Body of pancreas (tissue), 4 donors: ENCODE data around the gene MAP3K9. TPM values are rescaled to one million over a fixed set of nuclear protein-coding genes. Genes with fewer than 3 reads are reported as not detected.
A peak's percentile ranks its signal among the peaks of the same experiment; 100 is the strongest.

Experiments
- ATAC-seq: fragments of 150-250 bp; one replicate; pipeline ENCODE4 v1.9.1; 2016
- DNase-seq, 4 donors: peaks; one replicate each; pipeline ENCODE4 v3.0.0-alpha.2; 2019
- H3K27ac ChIP-seq, 4 donors: fragments of 200-600 bp; sonication (generic); 1 replicate in 3 of 4; 2 replicates in 1 of 4; pipeline versions ENCODE4 v1.5.1 to v1.6.1; 2016 to 2019; ENCODE audit warnings: mild to moderate bottlenecking in 1 of 4, mixed read lengths in 1 of 4, moderate library complexity in 1 of 4
- H3K27me3 ChIP-seq, 2 donors: fragments of 200-600 bp; sonication (generic); one replicate each; pipeline ENCODE4 v1.6.0; 2016; ENCODE audit warnings: mild to moderate bottlenecking in 1 of 2
- H3K36me3 ChIP-seq, 2 donors: fragments of 200-600 bp; sonication (generic); replicated peaks in 1 of 2; 2 replicates each; pipeline ENCODE4 v1.5.1; 2016; ENCODE audit warnings: low read depth in 2 of 2; ENCODE audit not compliant: insufficient read depth in 1 of 2
- H3K4me1 ChIP-seq: fragments of 200-600 bp; sonication (generic); one replicate; pipeline ENCODE4 v1.6.0; 2016
- H3K4me3 ChIP-seq, 2 donors: fragments of 200-600 bp; sonication (generic); 1 replicate in 1 of 2; 2 replicates in 1 of 2; pipeline ENCODE4 v1.5.1; 2016 to 2019
- H3K9me3 ChIP-seq, 3 donors: fragments of 200-600 bp; sonication (generic); 1 replicate in 2 of 3; 2 replicates in 1 of 3; pipeline ENCODE4 v1.5.1; 2016
- POLR2A ChIP-seq, 3 donors: fragments of 450-650 bp; IDR thresholded peaks; one replicate each; pipeline ENCODE4 v1.6.1; 2016; ENCODE audit warnings: antibody characterized with exemption in 3 of 3, mild to moderate bottlenecking in 2 of 3
- WGBS, 2 donors: methylation state at CpG; one replicate each; pipeline ENCODE4 v1.1.5; 2017; 5-methylcytosine and 5-hydroxymethylcytosine counted together
- intact Hi-C: fragments of 100-400 bp; cut with DNase I; formaldehyde crosslinking; loops from one replicate; pipeline ENCODE4 v1.15.1; 2023
- total RNA-seq, 2 donors: library from RNA; depleted of rRNA; stranded (reverse); fragments of >200 nt; gene quantifications; one replicate each; pipeline ENCODE4 v1.1.0, GENCODE V29; 2016
- TF ChIP-seq, protein P1 (sequence below), 7 experiments: fragments of 450-650 bp in 4 of 7; fragments of 200-600 bp in 3 of 7; sonication (generic) in 3 of 7; IDR thresholded peaks; one replicate each; pipeline ENCODE4 v1.5.1; 2016 to 2019; ENCODE audit warnings: antibody characterized with exemption in 7 of 7

Gene MAP3K9
- total RNA-seq, 2 donors from 2014 or later, result 5.4 to 10.9 TPM

DNA sequence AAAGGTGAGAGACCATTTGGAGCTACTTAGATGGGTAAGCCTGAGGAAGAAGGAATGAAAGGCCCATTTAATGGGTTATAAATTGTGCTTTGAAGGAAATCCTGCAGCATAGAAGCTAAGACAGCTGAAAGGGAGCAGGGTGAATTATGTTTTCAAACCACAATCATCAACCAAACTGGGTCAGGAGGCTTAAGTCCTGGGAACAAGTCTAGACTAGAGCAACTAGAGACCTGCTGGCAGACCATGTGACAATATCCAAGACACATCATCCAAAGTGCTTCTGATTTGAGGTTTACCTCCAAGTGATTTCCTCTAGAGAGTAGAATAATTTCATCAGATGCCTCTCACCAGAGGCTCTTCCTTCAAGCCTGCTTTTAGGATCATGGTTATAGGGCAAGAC is 53.7 kb downstream of the MAP3K9 start:
- no peak overlapping the region for H3K4me3 ChIP-seq

DNA sequence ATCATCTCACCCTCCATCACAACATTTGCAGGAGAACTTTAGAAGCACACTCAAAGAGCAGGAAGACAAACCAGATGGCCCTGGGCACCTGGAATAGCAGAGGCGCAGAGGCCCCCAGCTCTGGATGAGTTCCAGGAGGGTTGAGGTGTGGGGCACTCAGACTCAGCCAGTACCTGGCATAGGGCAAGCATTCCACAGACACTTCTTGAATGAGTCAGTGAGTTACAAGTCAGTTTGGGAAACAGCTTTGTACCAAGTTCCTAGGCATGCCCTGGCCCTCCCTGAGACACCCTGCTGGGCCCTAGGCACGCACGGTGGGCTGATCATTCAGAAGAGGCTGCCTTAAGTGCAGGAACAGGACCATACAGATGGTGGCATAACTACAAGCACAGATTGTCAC is 54.3 kb downstream of the MAP3K9 start:
- peak overlapping the region; percentile 41 to 78 (median 68) for H3K27ac ChIP-seq
- intact Hi-C loops, result no loop called here
- WGBS, 2 donors, result 55 to 69% methylated on average over 3 of the region's 3 CpGs

More for the DNA sequence above, 53.7 kb downstream of the MAP3K9 start:
- H3K4me1 ChIP-seq, result peaks cover 40% of the 10 kb centered on the region
- no peaks in the 10 kb centered on the region for H3K36me3 ChIP-seq
- H3K27ac ChIP-seq, result peak overlapping the region; percentile 41 to 78 (median 68)
- no peaks in the 10 kb centered on the region for H3K9me3 ChIP-seq
- ATAC-seq (no peak), DNase-seq (no peak)
- intact Hi-C loops, result no loop called here
- TF ChIP-seq, protein P1, sequence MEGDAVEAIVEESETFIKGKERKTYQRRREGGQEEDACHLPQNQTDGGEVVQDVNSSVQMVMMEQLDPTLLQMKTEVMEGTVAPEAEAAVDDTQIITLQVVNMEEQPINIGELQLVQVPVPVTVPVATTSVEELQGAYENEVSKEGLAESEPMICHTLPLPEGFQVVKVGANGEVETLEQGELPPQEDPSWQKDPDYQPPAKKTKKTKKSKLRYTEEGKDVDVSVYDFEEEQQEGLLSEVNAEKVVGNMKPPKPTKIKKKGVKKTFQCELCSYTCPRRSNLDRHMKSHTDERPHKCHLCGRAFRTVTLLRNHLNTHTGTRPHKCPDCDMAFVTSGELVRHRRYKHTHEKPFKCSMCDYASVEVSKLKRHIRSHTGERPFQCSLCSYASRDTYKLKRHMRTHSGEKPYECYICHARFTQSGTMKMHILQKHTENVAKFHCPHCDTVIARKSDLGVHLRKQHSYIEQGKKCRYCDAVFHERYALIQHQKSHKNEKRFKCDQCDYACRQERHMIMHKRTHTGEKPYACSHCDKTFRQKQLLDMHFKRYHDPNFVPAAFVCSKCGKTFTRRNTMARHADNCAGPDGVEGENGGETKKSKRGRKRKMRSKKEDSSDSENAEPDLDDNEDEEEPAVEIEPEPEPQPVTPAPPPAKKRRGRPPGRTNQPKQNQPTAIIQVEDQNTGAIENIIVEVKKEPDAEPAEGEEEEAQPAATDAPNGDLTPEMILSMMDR (IDR thresholded peaks at IDR 0.05), result no peak
- no peak for TF ChIP-seq POLR2A (IDR thresholded peaks at IDR 0.05)
- no peaks in the 10 kb centered on the region for H3K27me3 ChIP-seq

DNA sequence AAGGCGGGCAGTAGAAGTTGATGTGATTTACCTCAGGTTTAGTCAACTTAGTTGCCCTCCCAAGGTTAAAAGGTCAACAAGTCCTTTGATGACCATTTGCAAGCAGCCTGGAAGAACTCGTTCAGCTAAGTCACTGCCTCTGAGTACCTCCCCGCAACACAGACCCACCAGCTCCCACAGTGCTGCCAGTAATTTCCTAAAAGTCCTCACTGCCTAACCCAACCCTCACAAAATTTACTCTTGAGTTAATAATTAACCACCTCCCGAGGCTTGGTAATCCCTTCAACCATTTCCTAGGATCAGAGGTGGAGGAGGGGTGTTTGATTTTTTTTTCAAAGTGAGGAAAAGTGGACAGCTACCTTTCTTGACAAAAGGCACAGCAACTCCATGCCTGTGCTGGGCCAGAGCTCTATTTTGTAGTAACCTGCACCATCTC is 55.8 kb downstream of the MAP3K9 start:
- no peaks in the 10 kb centered on the region for H3K36me3 ChIP-seq
- H3K27me3 ChIP-seq, result no peaks in the 10 kb centered on the region
- intact Hi-C loops, result no loop called here
- TF ChIP-seq POLR2A (IDR thresholded peaks at IDR 0.05), result peak in 1 of 3 donors; percentile 29
- TF ChIP-seq, protein P1 (IDR thresholded peaks at IDR 0.05), result no peak
- no peaks in the 10 kb centered on the region for H3K9me3 ChIP-seq
- 26 to 34% methylated on average over 4 of the region's 4 CpGs for WGBS, 2 donors
- peak overlapping the region; percentile 42 to 74 (median 64) for H3K27ac ChIP-seq
- H3K4me1 ChIP-seq, result peaks cover 40% of the 10 kb centered on the region
- DNase-seq, result peak; percentile 47 to 72 (median 62)
- peak; percentile 89 for ATAC-seq
- H3K4me3 ChIP-seq, result no peak overlapping the region

More for the DNA sequence above, 54.3 kb downstream of the MAP3K9 start:
- TF ChIP-seq, protein P1 (IDR thresholded peaks at IDR 0.05), result no peak
- no peak for TF ChIP-seq POLR2A (IDR thresholded peaks at IDR 0.05)
- Histone ChIP-seq H3K9me3 (no peaks in the 10 kb centered on the region), H3K27me3 (no peaks in the 10 kb centered on the region), H3K4me1 (peaks cover 40% of the 10 kb centered on the region), H3K4me3 (no peak overlapping the region), H3K36me3 (no peaks in the 10 kb centered on the region)
- DNase-seq (peak; percentile 54 to 79 (median 61)), ATAC-seq (peak; percentile 80)

DNA sequence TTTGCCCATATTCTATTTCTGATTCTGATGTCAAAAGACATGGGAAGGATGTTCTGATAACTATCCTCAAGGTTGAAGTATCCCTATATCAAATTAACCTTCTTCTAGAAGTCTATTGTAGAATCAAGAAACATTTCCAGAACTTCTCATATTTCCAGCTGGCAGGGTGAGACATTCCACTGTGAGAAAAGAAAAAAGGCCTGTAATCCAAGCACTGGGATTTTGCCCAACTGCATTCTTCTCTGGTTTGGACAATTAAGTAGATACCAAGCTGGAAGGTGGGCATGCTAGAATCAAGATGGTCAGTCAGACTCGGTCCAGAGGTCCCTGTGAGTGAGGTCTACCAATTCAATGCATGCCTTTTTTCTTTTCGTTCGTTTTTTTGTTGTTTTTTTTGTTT is 60.9 kb downstream of the MAP3K9 start:
- Histone ChIP-seq H3K9me3 (no peaks in the 10 kb centered on the region), H3K4me1 (peaks cover 13% of the 10 kb centered on the region), H3K27ac (no peak overlapping the region), H3K36me3 (no peaks in the 10 kb centered on the region), H3K27me3 (no peaks in the 10 kb centered on the region), H3K4me3 (no peak overlapping the region)
- intact Hi-C loops, result no loop called here
- no peak for ATAC-seq
- WGBS, 2 donors, result 54 to 57% methylated on average over 3 of the region's 3 CpGs
- TF ChIP-seq POLR2A (IDR thresholded peaks at IDR 0.05), result no peak
- TF ChIP-seq, protein P1 (IDR thresholded peaks at IDR 0.05), result no peak
- DNase-seq, result no peak

DNA sequence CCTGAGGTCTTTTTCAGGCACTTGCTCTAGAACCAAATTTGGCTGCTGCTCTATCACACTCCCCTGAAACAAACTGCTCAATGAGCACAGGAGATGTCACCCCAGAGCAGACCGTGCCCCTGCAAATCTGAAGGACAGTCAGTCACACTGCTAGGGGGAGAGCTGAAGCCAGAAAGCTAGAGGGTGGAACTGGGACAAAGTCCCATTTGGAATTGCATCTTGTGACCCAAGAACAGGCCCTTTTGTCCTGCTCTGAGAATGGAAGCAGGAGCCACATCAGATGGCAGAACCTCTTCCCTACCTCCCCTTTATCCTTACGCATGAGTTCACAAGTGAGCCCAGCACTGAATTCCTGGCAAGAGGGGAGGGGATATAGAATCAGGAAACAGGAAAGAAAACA is 64.7 kb downstream of the MAP3K9 start:
- no peak for TF ChIP-seq POLR2A (IDR thresholded peaks at IDR 0.05)
- TF ChIP-seq, protein P1 (IDR thresholded peaks at IDR 0.05), result no peak
- ATAC-seq, result no peak
- Histone ChIP-seq H3K4me3 (no peak overlapping the region), H3K27me3 (no peaks in the 10 kb centered on the region), H3K9me3 (no peaks in the 10 kb centered on the region), H3K27ac (no peak overlapping the region), H3K36me3 (peaks cover 0 to 3% of the 10 kb centered on the region in 2 donors), H3K4me1 (no peaks in the 10 kb centered on the region)
- intact Hi-C loops, result no loop called here
- DNase-seq, result no peak
- 93 to 96% methylated on average over 2 of the region's 2 CpGs for WGBS, 2 donors
